HepG2 (cell line): ENCODE results near the gene NENF.

Experiments
- CEBPB ChIP-seq: IDR thresholded peaks from 2 replicates; pipeline ENCODE4 v1.6.1; 2011; ENCODE audit warnings: low read depth, low read length, improper control_type of control experiment, borderline replicate concordance
- CHD2 ChIP-seq: IDR thresholded peaks from 2 replicates; pipeline ENCODE4 v1.6.1; 2011; ENCODE audit warnings: low read depth, low read length, improper control_type of control experiment
- CTCF ChIP-seq: sonication (generic); formaldehyde crosslinking; IDR thresholded peaks from 2 replicates; pipeline ENCODE4 v1.5.0; 2020; ENCODE audit warnings: mild to moderate bottlenecking, missing genetic modification reagents, moderate library complexity
- DDIT3 ChIP-seq: sonication (generic); formaldehyde crosslinking; IDR thresholded peaks from 2 replicates; pipeline ENCODE4 v1.4.0; 2020; ENCODE audit warnings: mild to moderate bottlenecking, missing genetic modification reagents
- LBX2 ChIP-seq: sonication (generic); formaldehyde crosslinking; IDR thresholded peaks from 2 replicates; pipeline ENCODE4 v1.5.0; 2020; ENCODE audit warnings: missing genetic modification reagents, mild to moderate bottlenecking, borderline replicate concordance
- TCF7L2 ChIP-seq: IDR thresholded peaks from 2 replicates; pipeline ENCODE4 v1.6.1; 2011; ENCODE audit warnings: mild to moderate bottlenecking, low read depth, low read length, moderate library complexity
- ZFP82 ChIP-seq: sonication (generic); formaldehyde crosslinking; IDR thresholded peaks from 2 replicates; pipeline ENCODE4 v1.5.1; 2020; ENCODE audit warnings: mild to moderate bottlenecking, missing genetic modification reagents, borderline replicate concordance
- ZNF18 ChIP-seq: sonication (generic); formaldehyde crosslinking; IDR thresholded peaks from 2 replicates; pipeline ENCODE4 v1.8.0; 2022; ENCODE audit warnings: mild to moderate bottlenecking, missing genetic modification reagents; ENCODE audit not compliant: insufficient replicate concordance
- ZNF619 ChIP-seq: sonication (generic); formaldehyde crosslinking; IDR thresholded peaks from 2 replicates; pipeline ENCODE4 v1.4.0; 2020; ENCODE audit warnings: mild to moderate bottlenecking, missing genetic modification reagents
- ZNF644 ChIP-seq: IDR thresholded peaks from 2 replicates; pipeline ENCODE4 v1.6.1; 2016; ENCODE audit warnings: low read depth

- TF ChIP-seq TCF7L2: no peak
- TF ChIP-seq CEBPB: no peak
- no peak for TF ChIP-seq CHD2
- no peak for TF ChIP-seq ZNF18
- TF ChIP-seq CTCF (CRISPR knock-in tag): no peak
- no peak for TF ChIP-seq ZFP82
- TF ChIP-seq LBX2 (CRISPR knock-in tag): no peak
- no peak for TF ChIP-seq ZNF619 (CRISPR knock-in tag)
- no peak for TF ChIP-seq DDIT3 (CRISPR knock-in tag)
- no peak for TF ChIP-seq ZNF644 (CRISPR knock-in tag)
These were observed 46.5 kb downstream of the NENF start for GRCh38 chr1:212479188-212479587.
